ENCODE results near the gene CHCHD3. TPM values are rescaled to one million over a fixed set of nuclear protein-coding genes. Genes with fewer than 3 reads are reported as not detected.
"Not testable (repeated sequence)": the region's sequence is repeated elsewhere in the genome, so short reads cannot be mapped to it uniquely, and the experiment has no call there.

Gene CHCHD3
- total RNA-seq, 6 experiments from 2014 or later = 16.5 to 42.6 (median 21.6) TPM

DNA sequence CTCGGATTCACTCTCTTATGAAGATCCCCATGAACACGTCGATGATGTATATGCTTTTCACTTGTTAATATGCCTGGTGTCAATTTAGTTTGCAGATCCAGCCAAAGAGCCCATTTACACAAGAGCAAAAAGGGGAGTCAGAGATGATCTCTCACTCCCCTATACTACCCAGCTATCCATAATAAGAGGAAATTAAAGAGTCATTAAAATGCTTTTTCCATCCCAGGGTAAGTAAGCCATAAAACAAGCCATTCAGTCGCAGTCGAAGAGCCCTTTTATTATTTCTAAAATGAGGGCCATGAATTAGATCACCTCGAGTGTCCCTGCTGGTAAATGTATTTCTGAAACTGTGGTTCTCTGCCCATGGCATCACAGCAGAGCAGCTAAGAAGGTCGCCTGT lies 41.2 kb downstream of the CHCHD3 start:
- DNase-seq (no peak), ATAC-seq (no peak)
- TF ChIP-seq, protein P1, sequence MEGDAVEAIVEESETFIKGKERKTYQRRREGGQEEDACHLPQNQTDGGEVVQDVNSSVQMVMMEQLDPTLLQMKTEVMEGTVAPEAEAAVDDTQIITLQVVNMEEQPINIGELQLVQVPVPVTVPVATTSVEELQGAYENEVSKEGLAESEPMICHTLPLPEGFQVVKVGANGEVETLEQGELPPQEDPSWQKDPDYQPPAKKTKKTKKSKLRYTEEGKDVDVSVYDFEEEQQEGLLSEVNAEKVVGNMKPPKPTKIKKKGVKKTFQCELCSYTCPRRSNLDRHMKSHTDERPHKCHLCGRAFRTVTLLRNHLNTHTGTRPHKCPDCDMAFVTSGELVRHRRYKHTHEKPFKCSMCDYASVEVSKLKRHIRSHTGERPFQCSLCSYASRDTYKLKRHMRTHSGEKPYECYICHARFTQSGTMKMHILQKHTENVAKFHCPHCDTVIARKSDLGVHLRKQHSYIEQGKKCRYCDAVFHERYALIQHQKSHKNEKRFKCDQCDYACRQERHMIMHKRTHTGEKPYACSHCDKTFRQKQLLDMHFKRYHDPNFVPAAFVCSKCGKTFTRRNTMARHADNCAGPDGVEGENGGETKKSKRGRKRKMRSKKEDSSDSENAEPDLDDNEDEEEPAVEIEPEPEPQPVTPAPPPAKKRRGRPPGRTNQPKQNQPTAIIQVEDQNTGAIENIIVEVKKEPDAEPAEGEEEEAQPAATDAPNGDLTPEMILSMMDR (IDR thresholded peaks at IDR 0.05) = no peak
- no peak for TF ChIP-seq POLR2A (IDR thresholded peaks at IDR 0.05)
- WGBS (ENCODE audit: insufficient coverage, low coverage, low lambda C conversion rate, missing lambda C conversion rate) = 97% methylated on average over 7 of the region's 7 CpGs
- Histone ChIP-seq H3K4me1 (no peaks in the 10 kb centered on the region), H3K27me3 (no peaks in the 10 kb centered on the region), H3K4me3 (no peak overlapping the region), H3K9me3 (no peaks in the 10 kb centered on the region), H3K36me3 (no peaks in the 10 kb centered on the region), H3K27ac (no peak overlapping the region)
- intact Hi-C loops (cut with DNase I) = no loop called here

DNA sequence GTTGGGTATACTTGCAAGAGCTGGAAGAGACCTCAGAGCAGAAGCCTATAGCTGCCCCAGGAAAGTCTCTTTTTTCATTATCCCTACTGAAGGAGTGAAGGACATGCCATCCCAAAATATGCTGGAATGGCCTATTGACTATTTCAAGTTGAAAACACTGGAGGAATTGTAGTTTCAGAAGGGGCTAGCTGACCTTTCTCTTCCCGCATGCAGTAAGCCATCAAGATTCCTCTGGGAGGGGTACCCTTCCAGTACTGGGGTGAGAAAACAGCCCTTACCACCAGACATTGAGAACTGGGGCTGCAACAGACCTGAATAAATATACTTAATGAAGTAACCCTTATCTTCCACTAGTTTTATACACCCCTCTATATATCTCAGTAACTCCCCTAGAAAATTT lies 41.7 kb downstream of the CHCHD3 start:
- DNase-seq = no peak
- intact Hi-C loops (cut with DNase I) = no loop called here
- WGBS (ENCODE audit: insufficient coverage, low coverage, low lambda C conversion rate, missing lambda C conversion rate) = no CpG with 5 or more reads among the region's 1 CpG
- ATAC-seq = no peak
- TF ChIP-seq POLR2A (IDR thresholded peaks at IDR 0.05) = no peak
- TF ChIP-seq, protein P1 (IDR thresholded peaks at IDR 0.05) = no peak
- H3K9me3 ChIP-seq = no peaks in the 10 kb centered on the region
- no peak overlapping the region for H3K4me3 ChIP-seq
- H3K4me1 ChIP-seq = no peaks in the 10 kb centered on the region
- no peaks in the 10 kb centered on the region for H3K27me3 ChIP-seq
- H3K36me3 ChIP-seq = no peaks in the 10 kb centered on the region
- H3K27ac ChIP-seq = no peak overlapping the region

DNA sequence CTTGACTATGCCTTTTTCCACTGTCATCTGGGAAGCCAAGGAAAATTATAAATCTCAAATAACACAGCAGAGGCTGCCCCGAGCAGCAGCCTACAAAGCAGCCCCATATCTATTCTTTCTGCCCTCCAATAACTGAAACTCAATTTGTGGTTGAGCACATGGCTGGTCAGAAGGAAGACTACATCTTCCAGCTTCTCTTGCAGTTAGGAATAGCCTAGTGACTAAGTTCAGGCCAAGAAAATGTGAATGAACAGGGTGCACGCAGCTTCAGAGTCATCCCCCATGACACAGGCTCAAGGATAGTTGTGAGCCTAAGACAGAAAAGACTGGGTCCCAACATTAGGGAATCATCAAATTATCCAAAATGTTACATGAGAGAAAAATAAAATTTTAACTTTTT lies 42.3 kb downstream of the CHCHD3 start:
- intact Hi-C loops (cut with DNase I) = no loop called here
- 100% methylated on average over 2 of the region's 2 CpGs for WGBS (ENCODE audit: insufficient coverage, low coverage, low lambda C conversion rate, missing lambda C conversion rate)
- Histone ChIP-seq H3K9me3 (no peaks in the 10 kb centered on the region), H3K36me3 (no peaks in the 10 kb centered on the region), H3K4me3 (no peak overlapping the region), H3K4me1 (no peaks in the 10 kb centered on the region), H3K27me3 (no peaks in the 10 kb centered on the region), H3K27ac (no peak overlapping the region)
- ATAC-seq (no peak), DNase-seq (no peak)
- TF ChIP-seq, protein P1 (IDR thresholded peaks at IDR 0.05) = no peak
- TF ChIP-seq POLR2A (IDR thresholded peaks at IDR 0.05) = no peak

DNA sequence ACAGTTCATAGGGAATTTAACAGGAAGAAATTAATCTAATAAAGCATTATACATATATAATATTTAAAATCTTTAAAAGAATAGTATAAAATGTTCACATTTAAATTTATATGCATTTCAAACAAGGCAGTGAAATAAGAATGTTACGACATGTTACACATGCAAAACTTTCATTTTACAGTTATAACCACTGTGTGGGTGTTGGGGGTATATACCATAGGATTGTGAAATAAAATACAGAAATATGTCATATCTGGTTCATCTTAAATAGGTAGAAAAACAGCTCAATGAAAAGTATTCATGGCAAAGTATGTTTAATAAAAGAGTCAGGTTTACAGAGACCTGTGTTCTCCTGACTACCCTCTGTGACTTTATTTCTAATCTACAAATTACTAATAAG lies 45.6 kb downstream of the CHCHD3 start:
- Histone ChIP-seq H3K4me1 (no peaks in the 10 kb centered on the region), H3K4me3 (no peak overlapping the region), H3K27me3 (no peaks in the 10 kb centered on the region), H3K9me3 (no peaks in the 10 kb centered on the region), H3K36me3 (no peaks in the 10 kb centered on the region), H3K27ac (no peak overlapping the region)
- TF ChIP-seq POLR2A (IDR thresholded peaks at IDR 0.05) = no peak
- TF ChIP-seq, protein P1 (IDR thresholded peaks at IDR 0.05) = no peak
- ATAC-seq (no peak), DNase-seq (no peak)
- intact Hi-C loops (cut with DNase I) = no loop called here
- 88% methylated on average over 1 of the region's 1 CpG for WGBS (ENCODE audit: insufficient coverage, low coverage, low lambda C conversion rate, missing lambda C conversion rate)

DNA sequence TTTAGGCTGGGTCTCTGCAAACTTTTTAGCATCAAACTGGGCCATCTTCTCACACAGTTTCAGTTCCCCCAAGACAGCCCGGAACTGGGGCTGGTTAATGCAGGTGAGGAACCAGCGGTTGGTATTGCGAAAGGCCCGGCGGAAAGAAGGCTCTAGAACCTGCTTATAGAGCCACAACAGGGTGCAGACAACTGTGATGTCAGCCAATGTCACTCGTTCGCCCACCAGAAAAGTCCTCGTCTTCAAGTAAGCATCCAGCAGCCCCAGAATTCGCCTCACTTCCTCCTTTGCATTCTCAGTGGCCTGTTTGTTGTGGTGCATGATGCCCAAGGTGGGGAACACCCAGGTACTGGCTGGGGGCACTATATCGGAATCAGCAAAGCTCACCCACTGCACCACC lies 46.6 kb downstream of the CHCHD3 start:
- ATAC-seq; intact Hi-C loops (cut with DNase I); H3K36me3 ChIP-seq; H3K4me1 ChIP-seq; H3K27me3 ChIP-seq; DNase-seq; H3K27ac ChIP-seq; H3K4me3 ChIP-seq; H3K9me3 ChIP-seq: not testable (repeated sequence)
- 61% methylated on average over 5 of the region's 10 CpGs for WGBS (ENCODE audit: insufficient coverage, low coverage, low lambda C conversion rate, missing lambda C conversion rate)

Data from right lobe of liver (tissue), 6 donors.